NCI-H2227 treated with DMSO at 0.1 percent for 48 hours (cell line): ENCODE data around the gene P3H4.
"Not testable (repeated sequence)": the region's sequence is repeated elsewhere in the genome, so short reads cannot be mapped to it uniquely, and the experiment has no call there.

Experiments
- DNase-seq: peaks from one replicate; lab custom pipeline; 2025; lab: John Stamatoyannopoulos, UW

P3H4 gene

DNA sequence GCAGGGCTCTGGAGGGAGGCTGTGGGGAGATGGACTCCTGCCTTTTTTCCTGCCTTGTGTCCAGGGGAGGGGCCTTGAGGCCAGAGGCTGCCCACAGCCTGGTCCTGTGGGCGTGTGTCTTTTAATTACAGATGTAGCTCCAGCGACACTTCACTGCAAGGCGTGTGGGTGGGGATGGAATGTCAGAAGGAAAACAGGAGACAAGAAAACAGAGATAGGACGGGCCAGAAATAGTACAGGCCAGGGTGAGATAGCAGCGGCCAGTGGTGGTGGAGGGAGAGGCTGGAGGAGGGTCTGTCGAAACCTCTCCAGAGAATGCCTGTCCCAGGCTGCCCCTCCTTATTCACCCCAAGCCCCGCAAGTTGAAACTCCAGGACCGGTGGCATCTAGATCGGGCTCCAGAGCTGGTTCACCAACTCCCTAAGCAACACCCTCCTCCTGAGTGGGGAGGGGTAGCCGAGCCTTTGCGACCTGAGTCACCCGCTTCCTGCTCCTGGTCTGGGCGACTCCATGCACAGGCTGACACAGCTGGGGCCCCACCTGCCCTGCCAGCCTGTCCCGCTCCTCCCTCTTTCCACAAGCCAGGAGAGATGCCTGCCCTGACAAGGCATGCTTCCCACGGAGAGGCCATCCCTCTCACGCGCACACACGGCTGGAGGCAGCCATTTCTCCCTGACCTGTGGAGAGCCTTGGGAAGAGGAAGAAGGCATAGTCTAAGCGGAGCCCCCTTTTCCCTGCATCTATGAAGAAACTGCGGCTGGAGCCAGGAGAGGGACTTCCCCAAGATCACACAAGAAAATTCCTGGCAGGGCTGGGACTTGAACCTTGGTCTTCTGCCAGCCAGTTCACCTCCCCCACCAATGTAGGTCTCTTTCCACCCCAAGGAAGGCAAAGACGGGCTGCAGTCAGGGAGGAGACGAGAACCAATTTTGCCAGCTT, 18.6 kb downstream of the P3H4 start:
- DNase-seq, result peak; percentile 47

DNA sequence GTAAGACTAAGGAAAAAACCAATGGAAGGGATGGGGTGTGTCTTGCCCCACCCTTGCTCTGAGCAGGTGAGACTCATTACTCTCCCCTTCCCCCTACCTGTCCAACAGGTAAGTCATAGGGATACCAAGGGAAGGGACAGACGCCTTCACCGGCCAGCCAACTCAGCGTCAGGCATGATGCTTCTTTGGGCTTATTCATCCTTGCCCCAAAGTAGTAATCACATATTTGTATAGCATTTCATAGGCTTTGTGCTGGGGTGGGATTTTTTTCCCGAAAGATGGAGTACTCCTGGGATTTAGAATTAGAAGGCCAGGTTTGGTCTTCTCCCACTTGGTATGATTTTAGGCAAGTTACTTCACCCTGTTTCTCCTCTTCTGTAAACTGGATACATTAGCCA, 24.7 kb downstream of the P3H4 start:
- DNase-seq, result no peak

DNA sequence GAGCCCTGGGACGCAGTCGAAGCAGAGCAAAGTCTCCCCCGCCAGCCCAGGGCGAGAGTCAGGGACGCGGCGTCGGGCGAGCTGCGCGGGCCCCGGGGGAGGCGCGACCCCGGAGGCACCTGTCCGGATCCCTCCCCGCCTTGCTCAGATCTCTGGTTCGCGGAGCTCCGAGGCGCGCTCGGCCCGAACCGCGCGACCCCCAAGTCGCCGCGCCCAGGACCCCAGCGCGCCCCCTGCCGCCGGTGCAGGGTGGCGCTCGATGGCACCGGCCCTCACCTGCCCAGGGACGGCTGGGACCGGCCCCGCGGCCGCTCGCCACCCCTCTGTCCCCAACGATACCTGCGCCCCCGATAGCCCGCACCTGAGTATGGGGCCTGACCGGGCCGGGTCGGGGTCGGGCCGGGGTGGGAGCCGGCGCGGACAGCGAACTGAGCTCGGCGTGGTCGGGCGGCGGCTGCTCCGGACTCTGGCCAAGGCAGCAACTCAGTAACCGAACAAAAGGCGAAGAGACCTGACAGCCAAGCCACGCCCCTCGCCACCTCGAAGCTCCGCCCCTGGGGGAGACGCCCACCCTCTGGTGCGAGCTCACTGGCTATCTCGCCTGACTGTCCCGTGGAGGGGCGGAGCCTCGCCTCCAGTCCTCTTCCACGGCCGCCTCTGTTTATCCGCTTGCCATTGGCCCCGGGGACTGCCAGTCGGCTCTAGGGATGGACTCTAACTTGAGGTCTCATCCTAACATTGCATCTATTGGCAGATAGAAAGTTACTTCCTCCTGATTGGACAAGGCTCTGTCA, 25.3 kb downstream of the P3H4 start, which contains the start of gene JUP:
Gene JUP, minus strand, starts transcription at position 485 of the 794 bp plus-strand sequence. CDS start 14,857 bp downstream, outside the sequence.
- DNase-seq, result peak; percentile 99

DNA sequence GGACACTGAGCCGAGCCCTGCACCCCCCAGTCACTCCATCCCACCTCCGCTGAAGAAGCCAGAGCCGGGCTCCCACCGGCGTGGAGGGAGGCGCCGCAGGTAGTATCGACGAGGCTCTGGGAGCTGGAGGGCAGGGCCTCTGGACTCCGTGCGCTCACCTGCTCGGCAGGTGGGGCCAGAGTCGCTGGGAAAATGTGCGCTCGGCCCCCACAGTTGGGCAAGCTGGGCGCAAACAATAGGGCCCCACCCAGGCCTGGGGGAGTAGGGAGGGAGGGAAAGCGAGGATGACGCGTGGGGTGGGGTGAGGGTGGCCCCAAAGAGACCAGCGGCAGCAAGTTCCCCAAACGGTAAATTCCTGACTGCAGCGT, 25.9 kb downstream of the P3H4 start:
- no peak for DNase-seq

DNA sequence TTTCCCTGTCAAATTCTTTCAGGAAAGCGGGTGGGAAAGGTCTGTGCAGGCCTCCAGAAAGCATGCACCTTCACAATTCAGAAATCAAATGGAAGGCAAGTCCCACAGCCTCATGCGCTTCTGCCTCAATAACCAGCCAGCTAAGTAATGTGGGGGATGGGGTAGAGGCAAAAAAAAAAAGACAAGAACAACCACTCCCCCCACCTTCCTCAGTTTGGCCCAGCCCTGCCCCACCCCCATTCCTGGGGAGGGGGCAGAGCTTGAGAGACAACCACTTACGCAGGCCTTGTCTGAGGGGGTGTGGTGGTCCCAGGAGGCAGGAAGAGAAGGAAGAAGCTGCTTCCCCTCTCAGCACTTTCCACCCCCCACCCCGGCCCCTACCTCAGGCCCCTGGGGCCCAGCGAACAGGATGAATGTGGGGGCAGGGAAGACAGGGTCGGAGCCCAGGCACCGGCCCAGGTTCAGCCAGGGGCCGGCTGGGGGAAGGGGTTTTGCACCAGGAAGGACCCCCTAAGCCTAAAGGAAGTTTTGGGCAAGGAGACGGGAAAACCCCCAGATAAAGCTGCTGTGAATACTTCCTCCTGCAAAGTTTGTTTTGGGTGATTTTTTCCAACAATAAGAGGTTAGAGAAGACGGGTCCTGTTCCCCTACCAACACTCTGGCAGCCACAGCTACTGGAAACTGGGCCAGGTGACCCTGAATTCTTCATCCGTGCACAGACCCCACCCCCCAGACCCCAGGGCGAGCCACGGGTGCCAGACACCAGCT, 26.5 kb downstream of the P3H4 start:
- DNase-seq, result no peak

DNA sequence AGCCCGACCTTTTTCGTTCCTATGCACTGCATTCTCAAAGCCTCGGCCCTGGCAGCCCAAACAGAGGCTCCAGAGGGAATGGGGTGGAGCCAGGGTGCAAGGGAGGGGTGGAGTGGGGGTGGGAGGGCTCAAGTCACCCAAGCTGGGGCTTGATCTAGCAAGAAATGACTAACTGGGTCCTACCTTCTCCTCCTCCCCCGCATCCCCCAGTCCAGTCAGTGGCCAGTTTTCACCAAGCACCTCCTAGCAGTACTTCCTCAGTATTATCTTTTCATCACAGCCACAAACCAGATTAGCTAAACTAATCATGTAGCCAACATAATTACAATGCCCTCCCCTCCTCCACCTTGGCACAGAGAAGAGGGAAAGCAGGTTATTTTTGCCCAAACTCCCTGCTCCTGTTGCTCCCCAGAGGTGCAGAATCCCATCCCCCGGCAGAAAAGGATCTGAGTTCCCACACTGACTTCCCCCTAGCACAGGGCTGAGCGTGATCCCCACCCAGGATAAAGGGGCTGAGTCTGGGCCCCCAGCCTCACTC, 27.5 kb downstream of the P3H4 start:
- no peak for DNase-seq

DNA sequence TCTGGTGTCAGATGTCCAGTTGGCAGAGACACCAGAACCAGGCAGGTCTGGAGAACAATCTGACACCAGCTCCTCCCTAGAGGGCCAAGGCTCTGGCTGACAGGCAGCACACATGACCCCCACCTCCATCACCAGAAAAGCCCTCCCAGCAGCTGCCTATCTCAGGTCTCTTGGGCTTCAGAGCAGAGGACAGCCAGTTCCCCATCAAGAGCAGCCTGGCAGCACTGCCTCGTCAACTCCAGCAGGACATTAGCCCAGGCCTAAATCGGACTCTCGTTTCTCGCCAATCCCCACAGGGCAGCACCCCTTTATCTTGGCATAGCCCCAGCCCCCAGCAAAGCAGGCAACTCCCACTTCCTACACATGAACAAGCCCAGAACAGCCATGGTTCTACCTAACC, 29.6 kb downstream of the P3H4 start:
- DNase-seq, result no peak

DNA sequence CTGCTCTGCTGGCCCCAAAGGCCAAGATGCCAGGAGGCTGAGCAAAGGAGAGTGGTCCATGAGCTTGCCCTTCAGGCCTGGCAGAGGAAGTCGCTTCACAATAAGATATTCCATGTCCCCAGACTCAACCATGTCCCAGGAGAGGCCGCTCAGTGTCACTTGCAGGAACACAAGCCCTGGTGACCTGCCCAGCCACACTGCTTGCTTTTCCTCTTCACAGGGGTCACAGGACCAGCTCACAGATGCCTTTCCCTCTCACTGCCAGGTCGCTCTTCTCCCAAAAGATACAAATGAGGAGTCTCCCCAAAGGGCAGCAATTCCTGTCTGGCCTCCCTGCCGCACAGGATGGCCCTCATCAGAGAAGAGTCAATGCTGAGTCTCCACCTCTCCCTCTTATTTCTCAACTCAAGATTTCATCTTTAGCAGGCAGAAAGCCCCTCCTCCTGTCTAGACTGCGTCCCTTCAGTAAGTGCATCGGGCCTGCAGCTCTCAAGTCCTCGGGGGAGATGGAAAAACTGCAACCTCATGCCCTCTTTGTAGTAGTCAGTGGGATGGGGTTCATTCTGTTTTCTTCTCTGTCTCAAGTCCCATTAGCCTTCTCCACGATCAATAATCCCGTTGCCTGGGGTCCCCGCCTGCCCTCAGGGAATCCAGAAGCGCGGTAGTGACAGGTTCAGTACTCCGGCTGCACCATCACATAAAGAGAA, 30.2 kb downstream of the P3H4 start:
- DNase-seq, result no peak

DNA sequence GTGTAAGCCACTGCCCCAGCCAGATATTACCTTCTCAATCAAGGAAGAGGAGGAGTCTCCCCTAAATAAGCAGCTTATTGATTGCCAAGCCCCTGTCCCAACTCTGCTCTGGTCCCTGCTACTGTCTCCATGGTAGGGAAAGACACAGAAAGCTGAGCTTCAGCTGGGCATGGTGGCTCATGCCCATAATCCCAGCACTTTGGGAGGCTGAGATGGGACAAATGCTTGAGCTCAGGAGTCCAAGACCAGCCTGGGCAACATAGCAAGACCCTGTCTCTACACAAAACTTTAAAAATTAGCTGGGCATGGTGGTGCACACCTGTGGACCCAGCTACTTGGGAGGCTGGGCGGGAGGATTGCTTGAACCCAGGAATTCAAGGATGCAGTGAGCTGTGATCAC, 31.8 kb downstream of the P3H4 start:
- DNase-seq, result no peak

DNA sequence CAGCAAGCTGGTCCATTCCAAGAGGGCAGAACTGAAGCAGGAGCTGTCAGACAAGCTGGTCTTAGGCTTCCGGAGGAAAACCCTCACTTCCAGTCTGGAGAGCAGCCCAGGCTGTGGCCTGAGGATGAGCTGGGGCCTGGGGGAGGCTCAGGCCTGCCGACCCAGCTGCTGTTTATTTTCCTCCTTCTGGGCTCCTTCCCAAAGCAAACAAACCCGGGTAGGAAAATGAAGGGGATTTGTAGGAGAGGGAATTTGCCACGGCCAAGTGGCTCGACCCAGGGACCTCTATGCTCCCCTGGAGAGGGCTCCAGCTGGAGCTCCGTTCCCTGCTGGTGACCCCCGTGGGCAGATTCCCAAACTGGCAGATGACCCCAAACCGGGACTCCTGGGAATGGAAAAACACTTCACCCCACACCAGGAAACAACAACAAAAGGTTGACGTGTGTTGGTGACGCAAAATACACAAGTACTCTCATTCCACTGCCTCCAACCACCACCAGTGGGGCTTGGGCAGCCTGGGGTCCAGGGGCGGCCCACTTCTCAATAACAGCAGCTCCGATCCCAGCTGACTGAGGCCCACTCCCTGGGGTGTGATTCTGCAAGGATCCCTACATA, 34.1 kb downstream of the P3H4 start:
- no peak for DNase-seq

DNA sequence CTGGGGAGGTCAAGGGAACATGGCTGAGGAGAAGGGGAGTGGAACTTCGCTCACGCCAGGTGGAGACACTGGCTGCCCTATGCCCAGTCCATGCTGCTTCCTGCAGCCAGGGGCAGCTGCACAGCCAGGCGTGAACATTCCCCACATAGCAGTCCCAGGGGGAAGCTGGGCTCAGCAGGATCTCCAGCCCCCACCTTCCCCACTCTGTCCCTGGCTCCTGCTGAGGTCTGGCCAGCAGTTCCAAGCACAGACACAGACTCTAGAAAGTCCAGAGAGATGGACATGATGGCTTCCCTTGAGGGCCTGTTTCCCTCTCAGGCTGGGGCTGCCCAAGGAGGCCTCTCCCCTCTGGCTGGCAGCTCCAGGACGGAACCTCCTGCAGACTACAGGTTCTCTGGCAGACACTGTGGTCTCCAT, 34.6 kb downstream of the P3H4 start:
- DNase-seq, result no peak

DNA sequence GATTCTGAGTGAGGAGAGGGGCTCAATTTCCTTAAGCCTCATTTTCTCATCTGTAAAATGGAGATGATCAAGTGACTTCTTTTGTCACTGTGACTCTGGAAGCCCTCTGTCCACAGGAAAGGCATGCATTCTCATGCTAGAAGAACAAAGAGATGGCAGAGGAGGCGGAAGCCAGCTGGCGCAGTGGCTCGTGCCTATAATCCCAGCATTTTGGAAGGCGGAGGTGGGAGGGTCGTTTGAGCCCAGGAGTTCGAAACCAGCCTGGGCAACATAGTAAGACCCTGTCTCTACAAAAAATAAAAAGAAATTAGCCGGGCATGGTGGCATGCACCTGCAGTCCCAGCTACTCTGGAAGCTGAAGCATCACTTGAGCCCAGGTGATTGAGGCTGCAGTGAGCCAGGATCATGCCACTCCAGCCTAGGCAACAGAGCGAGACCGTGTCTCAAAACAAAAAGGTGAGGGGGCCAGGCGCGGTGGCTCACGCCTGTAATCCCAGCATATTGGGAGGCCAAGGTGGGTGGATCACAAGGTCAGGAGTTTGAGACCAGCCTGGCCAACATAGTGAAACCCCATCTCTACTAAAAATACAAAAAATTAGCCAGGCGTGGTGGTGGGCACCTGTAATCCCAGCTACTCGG, 35.4 kb downstream of the P3H4 start:
- DNase-seq, result not testable (repeated sequence)

DNA sequence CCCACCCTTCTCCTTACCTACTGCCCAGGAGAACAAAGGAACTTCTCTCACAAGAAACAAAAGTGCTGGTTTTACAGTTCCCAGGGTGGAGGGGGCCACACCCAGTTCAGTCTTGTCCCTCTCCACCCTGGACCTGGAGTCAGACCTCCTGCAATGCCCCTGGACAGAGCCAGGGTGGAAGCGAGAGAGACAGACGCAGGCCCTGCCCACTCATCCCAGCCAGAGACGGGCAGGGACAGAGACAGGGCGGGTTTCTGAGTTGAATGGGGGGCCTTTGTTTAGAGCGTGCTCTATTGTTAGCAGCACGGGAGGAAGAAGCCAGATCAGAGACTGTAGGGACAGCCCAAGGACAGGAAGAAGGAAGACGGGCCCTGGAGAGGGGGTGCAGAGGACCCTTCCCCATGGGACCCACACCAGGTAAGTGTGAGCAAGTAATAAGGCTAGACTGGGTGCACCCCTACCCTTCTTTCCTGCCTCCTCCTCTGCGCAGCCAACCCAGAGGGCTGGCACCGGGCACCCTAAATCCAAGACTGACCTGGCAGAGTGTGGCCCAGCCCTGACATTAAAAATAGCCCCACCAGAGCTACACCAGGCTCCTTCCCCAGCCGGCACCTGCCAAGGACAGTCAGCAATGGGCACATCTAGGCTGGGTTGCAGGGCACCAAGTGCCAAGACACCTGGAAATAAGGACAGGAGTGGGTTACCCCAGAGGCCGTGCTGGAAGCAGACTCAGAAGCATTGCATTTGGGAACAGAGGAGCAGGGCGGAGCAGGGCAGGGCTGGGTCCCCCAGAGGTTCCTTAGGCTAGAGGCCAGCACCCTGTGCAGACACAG, 36.1 kb downstream of the P3H4 start:
- DNase-seq, result no peak

DNA sequence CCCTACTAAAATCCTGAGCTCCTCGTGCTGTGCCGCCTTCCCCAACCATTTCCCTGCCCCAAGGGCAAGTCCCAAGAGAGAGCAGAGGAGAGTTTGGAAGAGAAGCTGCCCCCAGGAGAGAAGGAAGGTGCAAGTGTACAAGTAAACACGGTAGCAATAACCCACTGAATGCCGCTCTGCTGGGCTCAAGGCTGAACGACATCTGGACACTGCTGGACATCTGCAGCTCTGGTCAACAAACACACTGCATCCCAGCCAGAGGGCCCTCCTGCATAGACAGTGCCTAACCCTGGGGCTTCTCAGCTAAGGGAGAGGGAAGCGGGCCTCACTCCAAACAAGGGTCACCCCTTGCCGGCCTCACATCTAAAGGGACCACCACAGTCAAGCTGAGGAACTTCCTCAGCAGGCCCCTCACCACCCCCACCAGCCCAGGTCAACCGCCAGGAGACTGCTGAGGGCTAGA, 38.0 kb downstream of the P3H4 start:
- DNase-seq, result no peak

DNA sequence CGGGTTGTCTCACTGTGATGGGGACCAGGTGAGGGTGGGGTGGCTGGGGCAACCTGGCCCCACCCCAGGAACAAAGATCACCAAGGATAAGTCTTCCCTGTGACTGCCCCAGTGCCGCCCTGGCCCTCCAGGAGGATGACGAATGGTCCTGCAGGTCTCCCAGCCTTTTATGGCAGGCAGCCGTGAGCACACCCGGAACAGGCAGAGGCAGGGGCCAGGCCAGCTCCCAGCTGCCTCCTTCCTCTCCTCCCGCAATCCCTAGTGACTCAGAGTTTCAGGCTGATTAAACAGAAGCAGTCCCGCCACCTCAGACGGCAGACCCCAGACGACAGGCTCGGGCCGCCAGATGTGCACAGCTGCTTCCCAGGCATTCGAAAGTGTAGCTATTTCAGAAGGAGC, 38.6 kb downstream of the P3H4 start:
- no peak for DNase-seq

DNA sequence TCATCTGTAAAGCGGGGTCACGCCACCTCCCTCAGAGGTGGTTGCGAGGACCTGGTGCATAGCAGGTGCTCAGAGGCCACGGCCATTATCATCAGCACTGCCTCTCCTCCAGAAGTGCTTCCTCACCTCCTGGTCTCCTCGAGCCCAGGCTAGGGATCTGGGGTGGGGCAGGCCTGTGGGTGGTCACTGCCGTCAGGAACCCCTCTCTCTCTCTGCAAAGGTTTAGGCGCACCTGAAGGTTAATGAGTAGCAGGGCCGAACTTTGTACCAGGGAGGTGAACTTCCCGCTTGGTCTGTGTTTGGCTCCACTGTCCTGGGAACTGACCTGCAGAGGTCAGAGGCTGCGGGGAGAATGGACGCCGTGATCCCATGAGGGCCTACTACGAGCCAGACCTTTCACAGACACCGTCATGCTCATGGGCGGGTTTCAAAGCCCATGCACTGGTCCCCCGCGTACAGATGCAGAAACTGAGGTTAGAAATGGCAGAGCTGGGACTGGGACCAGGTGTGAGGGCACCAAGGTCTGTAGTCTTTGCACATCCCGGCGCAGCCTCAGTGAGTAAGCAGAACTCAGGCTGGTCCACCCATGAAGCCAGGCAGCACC, 39.1 kb downstream of the P3H4 start:
- no peak for DNase-seq

DNA sequence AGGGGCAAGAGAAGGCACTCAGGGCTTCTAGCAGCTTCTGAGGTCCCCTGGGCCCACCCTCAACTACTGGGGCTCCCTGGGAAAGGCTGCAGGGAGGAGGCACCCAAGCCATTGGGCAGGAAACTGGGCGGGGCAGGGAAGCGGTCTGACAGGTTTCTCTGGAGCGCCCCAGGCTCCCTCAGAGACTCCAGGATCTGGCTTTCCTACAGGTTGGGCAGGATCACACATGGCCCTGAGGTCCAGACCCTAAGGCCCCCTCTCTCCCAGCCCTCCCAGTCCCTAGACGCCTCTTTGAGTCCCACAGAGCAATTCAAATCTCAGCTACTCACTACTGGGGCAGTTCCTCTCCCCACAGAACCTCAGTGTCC, 39.5 kb downstream of the P3H4 start:
- DNase-seq, result no peak

DNA sequence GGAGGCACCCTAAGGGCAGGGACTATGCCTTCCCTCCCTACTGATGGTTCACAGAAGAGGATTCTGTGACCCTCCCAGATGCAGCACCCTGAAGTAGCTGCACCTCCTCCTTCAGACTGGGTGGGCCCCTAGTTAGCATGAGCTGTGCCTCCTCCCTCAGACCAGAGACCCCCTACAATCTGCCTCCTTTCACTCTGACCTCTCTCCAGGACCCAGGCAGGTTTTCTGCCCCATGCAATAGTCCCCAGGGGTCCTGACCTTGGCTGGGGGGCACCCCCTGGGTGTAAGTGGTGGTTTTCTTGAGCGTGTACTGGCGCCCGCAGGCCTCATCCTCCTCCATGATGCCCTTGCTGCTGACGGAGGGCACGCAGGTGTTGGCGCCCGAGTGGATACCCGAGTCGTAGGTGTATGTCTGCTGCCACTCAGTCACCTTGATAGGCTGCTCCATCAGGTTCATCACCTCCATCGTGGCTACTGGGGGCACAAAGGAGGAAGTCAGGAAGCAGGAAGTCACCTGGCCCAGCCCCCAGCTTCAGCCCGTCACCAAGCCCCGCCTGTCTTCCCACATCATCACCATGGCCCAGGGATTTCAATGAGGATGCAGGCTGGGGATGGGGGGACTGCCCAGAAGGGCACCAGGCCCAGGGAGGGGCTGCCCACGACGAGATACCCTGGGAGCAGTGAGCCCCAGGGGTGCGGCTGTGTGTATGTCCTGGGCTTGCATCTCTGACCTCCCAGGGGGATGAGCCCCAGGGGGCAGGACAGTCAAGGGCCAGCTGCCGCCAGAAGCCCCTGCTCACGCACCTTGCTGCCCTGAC, 40.2 kb downstream of the P3H4 start:
- no peak for DNase-seq
